NCI-H82 treated with DMSO at 0.1 percent for 48 hours (cell line): ENCODE measurements around the gene MVD.

ENCODE experiments used
- DNase-seq: peaks from one replicate; lab custom pipeline; 2025; ENCODE audit not compliant: unreplicated experiment; lab: John Stamatoyannopoulos, UW

Gene MVD

DNA sequence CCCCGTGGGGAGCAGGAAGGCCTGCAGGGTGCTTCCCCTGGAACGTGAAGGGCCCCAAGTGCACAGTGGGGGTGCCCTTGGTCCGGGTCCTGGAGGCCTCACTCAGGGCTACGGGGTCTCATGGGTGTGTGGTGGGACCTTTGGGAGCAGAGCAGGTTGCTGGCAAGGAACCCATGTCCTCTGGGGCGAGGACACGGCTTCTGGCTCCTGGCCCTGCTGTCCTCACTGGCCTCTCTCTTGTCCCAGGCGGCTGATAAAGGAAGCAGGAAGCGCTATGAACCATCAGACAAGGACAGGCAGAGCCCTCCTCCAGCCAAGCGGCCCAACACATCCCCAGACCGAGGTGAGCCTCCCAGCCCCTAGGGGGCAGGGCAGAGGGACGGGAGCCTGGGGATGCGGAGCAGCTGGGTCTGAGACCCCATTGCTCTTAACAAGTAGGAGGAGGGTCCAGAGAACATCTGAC, 34.3 kb downstream of the MVD start:
- DNase-seq = no peak

DNA sequence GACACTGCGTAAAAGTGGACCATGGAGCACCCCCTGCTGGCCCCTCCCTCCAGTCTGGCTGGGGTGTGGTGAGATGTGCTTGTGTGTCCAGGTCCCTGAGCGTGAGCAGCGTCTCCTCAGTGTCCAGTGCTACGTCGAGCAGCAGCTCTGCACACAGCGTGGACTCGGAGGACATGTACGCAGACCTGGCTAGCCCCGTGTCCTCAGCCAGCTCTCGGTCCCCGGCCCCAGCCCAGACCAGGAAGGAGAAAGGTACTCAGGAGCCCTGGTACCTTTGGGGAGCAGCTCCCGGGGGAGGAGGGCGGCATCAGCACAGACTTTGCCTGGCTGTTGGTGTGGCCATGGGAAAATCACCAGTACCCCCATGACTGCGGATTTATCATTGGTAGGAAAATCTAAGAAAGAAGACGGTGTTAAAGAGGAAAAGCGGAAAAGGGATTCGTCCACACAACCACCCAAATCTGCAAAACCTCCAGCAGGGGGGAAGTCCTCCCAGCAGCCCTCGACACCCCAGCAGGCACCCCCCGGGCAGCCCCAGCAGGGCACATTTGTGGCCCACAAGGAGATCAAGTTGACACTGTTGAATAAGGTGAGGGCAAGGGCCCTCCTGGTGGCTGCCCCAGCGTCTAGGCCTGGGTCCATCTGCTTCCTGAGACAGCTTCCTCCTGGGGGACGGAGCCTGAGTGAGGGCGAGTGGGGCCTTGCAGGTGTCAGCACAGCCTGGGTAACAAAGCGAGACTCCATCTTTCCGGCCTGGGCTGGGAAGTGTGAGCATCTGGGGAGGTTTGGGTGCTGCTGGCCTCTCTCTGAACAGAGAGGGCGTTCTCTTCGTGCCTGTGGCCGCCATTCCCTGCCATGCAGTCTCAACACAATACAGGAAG, 35.1 kb downstream of the MVD start:
- DNase-seq = no peak

DNA sequence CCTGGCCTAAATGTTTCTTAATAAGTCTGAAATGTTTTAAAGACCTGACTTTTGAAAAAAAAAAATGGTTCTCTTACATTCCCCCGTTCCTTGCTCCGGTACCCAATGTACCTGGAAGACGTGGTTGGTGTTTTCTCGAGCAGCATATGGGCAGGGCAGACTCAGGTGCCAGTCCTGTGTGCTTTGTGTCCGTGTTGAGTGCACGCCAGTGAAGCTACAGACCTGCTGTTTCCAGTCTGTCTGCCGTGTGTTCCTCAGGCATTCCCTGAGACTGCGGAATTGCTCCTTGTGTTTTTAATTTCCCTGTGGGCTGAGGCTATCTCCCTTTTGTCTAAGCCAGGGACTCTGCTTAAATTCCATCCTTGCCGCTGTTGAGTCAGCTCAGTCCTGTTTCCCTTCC, 36.2 kb downstream of the MVD start:
- DNase-seq = no peak

DNA sequence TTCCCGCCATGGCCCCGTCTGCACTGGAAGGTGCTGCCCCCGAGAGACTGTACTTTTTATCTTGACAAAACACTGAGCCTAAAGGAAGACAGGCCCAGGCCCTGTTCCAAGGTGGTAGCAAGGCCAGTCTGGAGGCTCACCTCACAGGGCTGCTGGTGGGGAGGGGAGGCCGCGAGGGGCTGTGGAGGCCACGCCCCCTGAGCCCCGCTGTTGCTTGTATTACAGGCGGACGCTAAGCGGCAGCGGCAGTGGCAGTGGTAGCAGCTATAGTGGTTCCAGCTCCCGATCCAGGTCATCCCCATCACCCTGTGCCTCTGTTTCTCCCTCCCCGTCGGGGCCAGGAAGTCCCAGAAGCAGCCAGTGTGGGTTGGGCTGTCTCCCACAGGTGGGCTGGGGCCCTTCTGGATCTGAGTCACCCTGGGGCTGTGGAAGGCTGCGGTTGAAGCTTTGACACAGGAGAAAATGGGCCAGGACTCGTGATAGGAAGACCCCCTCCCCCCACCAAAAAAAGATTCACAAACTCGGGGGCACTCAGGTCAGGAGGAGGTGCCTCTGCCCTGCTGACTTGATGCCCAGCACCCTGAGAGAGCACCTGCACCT, 37.8 kb downstream of the MVD start:
- DNase-seq = no peak

DNA sequence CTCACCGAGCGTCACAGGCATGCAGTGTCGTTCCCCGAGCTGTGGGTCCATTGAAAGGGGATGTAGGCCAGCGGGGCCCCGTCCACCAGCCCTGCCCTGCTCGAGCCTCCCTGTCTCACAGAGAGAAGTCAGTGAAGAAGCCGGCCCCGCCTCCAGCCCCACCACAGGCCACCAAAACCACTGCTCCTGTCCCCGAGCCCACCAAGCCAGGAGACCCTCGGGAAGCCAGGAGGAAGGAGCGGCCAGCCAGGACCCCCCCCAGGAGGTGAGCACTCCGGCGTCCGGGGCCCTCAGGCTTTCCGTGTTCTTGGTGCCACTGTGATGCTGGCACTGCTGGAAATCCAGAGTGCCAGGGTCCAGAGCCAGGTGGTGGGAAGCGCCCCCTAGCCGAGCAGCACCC, 38.4 kb downstream of the MVD start:
- no peak for DNase-seq

DNA sequence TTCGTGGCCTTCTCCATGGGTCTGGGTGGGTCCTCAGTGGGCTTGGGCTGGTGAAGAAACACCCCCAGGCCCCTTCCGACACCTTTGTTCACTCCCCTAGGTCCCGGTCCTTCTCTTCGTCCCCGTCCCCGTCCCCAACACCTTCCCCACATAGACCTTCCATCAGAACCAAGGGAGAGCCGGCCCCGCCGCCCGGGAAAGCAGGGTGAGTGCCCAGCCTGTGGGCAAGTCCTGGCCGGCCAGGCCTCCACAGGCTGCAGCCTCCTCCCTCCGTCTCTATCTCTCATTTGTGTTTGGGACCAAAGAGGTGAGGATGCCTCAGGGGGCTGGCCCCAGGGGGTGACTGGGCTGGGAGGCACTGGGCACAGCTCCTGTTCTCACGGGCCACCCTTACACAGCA, 39.0 kb downstream of the MVD start:
- DNase-seq = no peak

DNA sequence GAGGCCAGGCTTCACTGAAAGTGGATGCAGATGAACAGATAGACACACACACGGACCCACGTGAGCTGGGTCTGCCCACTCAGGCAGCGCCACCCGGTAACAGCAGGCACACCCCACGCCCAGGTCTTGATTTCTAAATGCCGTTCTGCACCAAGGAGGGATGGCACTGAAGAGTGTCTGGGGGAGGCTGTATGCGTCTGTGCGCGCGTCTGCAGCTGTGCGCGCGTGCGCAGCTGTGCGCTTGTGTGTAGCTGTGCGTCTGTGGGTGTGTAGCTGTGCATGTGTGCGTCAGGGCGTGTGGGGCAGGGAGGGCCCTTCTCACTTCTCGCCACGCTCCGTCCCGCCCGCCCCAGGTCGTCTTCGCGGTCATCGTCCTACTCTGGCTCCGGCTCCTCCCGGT, 40.0 kb downstream of the MVD start:
- DNase-seq = no peak

DNA sequence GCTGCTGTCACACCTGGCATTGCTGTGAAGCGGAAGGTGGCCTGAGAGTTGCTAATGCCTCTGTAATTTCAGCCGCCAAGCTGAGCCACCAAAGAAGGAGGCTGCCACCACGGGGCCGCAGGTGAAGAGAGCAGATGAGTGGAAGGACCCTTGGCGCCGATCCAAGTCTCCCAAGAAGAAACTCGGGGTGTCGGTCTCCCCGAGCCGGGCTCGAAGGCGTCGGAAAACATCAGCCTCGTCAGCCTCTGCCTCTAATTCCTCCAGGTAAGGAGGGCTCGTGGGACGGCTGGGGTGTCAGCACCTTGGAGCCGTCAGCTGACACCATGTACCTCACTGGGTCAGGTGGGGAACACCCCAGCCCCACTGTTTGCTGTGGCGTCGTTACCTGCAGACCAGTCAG, 40.8 kb downstream of the MVD start:
- DNase-seq = no peak

DNA sequence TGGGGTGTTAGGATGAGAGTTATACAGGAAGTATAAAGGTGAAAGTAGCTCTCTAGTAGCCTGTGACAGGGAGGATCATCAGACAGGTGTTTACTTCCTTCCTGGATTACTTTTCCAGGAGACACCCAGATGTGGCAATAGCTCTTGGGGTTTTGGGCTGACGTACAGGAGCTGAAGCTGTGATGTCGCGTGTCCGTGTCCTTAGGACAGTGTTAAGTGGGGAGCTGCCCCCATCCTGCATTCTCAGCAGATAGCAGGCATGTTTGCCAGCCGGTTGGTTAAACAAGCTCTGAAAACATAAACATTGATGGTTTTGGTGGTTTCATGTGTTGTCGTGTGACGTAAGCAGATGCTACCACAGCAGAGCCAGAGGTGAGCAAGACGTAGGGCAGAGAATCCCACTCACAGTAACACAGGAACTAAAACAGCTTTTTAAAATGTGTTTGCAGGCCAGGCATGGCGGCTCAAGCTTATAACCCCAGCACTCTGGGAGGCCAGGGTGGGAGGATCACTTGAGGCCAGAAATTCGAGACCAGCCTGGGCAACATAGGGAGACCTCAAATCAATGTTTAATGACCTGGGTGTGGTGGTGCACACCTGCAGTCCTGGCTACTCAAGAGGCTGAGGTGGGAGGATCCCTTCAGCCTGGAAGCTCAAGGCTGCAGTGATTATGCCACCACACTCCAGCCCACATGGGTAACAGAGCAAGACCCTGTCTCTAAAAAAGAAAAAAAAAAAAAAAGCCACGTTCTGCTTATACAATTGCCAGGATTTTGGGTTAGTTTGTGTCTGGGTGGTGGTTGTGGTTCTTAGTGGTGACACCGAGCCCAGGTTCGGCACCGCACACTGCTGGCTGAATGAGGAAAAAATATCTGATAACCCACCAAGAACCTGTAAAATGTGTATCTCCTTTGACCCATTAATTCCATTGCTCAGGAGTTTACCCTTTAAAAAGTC, 42.8 kb downstream of the MVD start:
- no peak for DNase-seq

DNA sequence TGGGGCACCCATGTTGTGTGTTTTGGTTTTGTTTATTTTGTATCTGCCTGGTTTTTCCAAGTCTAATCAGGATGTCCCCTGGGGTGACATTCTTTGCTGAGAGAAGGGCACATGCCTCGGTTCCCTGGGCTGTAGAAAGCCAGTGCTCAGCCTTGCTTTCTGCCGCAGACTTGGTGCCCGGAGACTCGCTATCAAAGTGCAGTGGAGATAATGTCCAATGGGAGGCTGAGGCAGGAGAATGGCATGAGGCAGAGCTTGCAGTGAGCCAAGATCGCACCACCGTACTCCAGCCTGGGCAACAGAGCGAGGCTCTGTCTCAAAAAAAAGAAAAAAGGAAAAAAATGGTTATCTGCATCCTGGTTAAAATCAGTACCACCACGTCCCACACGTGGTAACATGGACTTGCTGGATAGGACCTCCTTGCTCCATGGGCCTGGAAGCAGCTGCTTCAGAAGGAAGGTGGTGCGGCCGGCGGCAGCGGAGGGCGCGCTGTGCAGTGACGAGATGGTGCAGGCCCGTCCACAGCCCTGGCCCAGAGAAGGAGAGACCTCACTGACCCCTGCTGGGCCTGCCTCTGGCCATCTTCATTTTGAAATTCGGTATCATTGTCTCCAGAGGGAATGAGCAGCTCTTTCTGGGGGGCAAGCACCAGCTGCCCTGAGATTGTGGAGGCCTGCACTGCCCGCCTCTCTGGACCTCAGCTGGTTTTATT, 43.8 kb downstream of the MVD start:
- no peak for DNase-seq

DNA sequence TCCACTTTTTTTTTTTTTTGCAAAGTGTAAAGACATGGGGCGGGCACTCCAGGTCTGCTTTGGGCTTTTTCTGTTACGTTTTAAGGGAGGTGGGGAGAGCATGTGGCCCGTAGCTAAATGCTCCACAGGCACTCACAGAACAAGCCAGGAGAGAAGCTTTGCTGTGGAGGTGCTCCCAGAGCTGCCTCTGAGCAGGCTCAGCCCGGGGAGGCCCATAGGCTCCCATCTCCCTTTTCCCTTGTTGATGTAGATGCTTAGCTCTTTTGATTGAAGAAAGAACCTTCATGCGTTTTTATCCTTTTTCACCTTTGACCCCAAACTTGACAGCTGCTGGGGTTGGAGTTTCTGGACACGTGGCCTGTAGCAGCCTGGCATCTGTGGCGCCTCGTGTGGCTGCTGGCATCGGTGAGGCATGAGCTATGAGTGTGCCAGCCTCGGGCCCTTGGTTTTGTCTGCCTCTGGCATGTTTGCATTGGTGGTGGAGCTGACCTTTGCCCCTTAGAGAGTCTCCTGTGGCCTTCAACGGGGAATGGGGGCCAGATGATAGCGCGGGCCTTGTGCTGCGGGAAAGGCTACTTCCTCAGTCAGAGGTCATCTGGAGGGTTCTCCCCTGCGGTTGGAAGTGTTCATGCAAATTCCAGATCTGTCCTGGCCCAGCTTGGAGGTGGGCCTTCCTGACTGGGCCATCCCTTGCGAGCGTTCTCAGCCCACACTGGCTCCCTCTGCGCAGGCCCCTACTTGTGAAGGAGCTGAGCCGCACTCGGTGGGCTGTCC, 44.5 kb downstream of the MVD start:
- DNase-seq = no peak

DNA sequence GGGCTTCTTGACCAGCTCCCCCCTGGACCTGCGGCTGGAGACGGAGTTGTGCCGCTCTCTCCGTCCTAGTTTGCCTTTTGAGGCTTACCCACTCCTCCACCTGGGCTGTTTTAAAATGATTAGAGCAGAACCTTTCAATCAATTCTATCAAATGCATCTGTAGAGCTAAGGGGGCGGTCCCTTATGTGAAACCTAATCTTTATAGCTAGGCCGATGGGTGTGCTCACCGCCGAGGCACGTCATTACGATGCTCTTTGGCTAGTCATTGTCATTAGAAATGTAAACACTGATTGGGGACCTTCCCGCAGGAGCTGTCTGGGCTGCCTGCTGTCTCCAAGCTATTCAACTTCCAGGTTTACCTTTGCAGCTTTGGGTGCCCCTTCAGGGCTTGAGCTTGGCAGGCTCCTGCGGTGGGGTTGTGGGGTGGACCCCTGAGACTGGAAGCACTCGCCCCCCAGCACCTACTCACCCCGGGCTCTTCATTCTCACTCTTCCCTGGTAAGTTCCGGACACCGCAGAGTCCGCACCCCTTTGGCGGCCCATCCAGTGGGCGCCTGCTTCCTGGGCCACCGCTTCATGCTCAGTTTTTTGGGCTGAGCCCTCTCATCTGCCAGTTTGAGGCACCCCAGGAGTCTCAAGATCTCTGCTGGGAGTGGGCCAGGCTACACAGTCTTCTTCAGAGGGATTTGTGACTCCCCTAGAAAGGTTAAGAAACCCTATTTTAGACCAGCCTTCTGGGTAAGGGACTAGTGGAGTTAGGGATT, 45.4 kb downstream of the MVD start:
- no peak for DNase-seq

DNA sequence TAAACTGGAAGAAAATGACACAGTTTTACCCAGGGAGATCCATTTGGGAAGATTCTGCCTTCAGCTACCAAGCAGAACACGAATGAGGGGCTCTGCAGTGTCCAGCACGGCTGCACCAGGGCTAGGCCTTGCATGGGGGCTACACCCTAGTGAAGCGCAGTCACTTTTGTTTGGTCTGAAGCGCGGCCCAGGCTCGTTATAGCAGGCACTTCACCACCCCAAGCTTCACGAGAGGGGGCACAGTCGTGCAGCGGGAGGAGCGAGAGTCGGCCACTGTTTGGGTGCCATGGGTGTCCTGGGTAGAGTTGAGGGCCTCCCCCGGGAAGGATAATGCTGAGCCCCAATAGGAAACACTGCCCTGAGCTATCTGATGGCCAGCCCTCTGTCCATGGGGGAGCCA, 46.2 kb downstream of the MVD start:
- no peak for DNase-seq

DNA sequence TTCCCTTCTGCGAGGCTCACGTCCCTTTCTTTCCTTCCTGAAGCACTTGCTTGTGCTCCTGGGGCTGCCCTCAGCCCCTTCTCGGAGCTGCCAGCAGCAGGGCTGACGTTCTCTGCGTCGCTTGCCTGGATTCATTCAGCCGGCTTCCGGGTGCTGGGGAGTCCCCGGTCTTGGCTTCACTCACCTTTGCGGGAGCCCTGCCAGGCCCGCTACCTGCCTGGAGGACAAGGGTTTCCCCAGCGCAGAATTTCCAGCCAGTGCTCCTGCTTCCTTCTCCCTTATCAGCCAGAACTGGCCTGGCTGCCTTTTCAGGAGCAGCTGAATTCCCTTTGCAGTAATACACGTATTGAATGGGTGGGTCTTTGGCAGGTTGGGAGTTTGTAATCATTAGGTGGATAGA, 46.6 kb downstream of the MVD start:
- no peak for DNase-seq

DNA sequence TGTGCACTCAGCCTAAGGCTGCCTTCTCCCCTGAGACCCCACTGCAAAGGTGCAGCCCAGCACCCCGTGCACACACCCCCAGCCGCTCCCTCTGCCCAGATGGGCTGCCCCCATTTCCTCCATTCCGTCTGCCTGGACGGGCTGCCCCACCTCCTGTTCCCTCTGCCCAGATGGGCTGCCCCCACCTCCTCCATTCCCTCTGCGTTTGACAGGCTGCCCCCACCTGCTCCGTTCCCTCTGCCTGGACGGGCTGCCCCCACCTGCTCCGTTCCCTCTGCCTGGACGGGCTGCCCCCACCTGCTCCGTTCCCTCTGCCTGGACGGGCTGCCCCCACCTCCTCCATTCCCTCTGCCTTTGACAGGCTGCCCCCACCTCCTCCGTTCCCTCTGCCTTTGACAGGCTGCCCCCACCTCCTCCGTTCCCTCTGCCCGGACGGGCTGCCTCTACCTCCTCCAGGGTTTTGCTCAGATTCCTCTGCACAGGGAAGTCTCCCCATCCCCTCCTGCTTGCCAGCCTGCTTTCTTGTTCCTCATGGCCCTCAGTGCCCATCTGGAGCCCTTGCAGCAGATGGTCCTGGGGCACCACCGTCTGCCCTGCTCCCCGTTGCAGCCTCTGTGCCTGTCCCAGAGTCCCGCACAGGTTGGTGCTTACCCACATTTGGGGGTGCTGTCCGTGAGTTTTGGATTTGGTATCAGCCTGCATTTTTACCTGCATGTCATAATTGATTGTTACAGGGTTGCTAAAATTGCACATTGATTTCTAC, 47.9 kb downstream of the MVD start:
- no peak for DNase-seq

DNA sequence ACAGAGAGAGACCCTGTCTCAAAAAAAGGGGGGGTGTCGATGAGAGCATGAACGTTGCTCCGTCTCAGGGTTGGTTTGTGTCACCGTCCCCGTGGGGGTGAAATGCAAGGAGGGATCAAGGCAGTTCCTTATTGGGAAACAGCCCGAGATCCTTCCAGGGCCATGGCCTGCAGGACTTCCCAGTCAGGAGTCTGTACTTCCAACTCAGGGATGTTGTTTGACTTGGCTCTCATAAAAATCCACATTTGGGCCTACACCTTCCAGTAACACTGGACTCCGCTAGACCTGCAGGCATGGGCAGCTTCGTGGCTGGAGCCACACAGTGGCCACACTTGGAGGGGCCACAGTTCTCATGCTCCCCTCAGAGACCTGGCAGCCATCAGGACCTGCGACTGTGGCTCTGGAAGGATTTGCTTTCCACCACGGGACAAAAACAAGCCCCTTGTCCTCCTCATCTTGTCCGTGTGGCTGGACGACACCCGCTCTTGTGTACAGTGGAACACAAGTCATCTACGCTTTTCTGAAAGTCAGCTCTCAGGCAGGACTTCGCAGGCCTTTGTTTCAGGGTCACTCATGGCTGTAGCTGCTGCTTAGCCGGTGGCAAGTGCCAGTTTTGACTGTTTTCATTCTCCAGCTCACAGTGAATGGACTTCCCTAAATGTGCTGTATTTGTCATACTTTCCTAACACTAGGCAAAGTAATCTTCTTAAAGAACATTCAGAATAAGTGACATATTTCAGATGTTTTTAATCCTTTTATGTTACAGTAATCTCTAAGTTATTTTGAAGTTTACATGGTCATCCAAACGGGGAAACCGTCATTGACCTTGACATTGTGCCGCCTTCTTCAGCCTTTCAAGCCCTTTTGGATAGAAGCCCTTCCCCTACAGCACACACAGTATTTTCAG, 48.7 kb downstream of the MVD start:
- no peak for DNase-seq

DNA sequence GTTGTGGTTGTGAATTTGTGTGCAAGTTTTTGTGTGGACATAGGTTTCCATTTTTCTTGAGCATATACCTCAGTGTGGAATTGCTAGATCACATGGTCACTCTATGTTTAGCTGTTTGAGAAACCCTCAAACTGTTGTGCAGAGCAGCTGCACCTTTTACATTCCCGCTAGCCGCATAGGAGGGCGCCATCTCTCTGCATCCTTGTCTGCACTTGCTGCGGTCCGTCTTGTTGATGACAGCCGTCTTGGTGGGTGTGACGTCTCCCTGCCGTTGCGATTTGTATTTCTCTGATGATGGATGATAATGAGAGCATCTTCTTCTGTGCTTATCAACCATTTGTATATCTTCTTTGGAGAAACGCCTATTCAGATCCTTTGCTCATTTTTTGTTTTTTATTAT, 49.6 kb downstream of the MVD start:
- DNase-seq = no peak
